ENCODE measurements around the gene HARS2.
"Not testable (repeated sequence)": the region's sequence is repeated elsewhere in the genome, so short reads cannot be mapped to it uniquely, and the experiment has no call there.

Gene HARS2

DNA sequence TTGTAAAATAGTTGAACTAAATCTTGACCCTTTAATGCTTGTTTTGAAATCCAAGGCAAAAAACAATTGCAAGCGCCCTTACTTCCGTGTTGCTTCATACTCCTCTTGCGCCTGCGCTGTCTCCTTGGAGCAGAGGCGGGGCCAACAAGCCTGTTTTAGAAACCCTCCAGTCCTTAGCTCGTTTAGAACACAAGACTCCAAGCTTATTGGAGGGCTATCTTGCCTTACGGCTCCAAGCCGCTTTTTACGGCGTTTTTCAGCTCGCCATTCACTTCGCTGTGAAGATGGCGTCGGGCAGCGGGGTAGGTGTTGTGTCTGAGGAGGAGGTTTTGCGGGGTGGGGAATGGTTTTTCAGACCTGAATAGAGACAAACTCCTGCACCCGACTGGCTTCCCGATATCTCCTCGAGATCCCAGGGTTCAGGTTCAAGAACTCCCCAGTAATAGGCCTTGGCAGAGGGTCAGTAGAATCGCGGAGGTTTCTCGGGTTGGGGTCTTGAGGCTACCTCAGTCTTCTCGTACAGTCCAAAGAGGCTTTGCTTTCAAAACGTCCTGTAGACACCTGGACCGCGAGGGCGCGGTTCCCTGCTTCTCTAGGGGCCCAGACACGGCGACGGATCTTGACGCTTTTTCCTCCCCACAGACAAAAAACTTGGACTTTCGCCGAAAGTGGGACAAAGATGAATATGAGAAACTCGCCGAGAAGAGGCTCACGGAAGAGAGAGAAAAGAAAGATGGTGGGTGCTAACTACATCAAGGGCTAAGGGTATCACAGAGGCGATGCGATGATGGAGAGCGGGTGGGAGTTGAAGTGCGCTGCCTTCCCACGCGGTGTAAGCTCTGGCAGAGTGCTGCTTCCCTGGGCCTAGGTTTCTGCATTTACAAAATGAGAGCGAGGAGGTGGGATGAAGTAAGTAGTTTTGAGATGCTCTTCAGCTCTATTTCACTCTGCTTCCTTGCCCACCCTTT is 9.2 kb downstream of the HARS2 start, which contains the start of gene ZMAT2:
TSS of gene ZMAT2 (plus strand) at position 271 of the 968 bp plus-strand sequence. CDS start at position 285, 14 bp downstream.
- no peak within 1 kb of the TSS for H2AFZ ChIP-seq (ENCODE audit: low read length)

DNA sequence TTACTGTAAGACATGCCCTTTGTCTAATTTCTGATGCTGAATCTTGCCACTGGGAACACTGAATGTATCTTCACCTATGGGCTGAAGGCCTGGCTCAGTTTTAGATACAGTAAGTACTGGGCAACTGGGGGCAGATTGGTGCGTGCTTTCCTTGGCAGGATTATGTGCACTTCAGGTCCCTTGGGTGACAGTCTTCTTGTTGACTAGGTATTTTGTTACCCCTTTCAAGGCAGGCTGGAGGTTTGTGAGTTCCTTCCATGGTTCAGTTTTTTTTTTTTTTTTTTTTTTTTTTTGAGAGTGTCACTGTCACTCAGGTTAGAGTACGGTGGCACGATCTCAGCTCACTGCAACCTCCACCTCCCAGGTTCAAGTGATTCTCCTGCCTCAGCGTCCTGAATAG is 16.6 kb downstream of the HARS2 start:
- H4K20me1 ChIP-seq (ENCODE audit: insufficient read depth, low read length): no peaks in the 10 kb centered on the region
- TF ChIP-seq CTCF (IDR thresholded peaks at IDR 0.05; ENCODE audit: low read length) (no peak), EZH2 (IDR thresholded peaks at IDR 0.05; ENCODE audit: borderline replicate concordance, low read length) (no peak)
- H3K9ac ChIP-seq (ENCODE audit: low read length): no peak overlapping the region
- no peak overlapping the region for H2AFZ ChIP-seq (ENCODE audit: low read length)
- no peaks in the 10 kb centered on the region for H3K27me3 ChIP-seq (ENCODE audit: insufficient read depth, low read length)
- H3K4me2 ChIP-seq (ENCODE audit: low read length): no peak overlapping the region
- no peaks in the 10 kb centered on the region for H3K79me2 ChIP-seq (ENCODE audit: insufficient read depth, low read length)
- peaks cover 13% of the 10 kb centered on the region for H3K4me1 ChIP-seq (ENCODE audit: insufficient read depth, low read length, severe bottlenecking)
- H3K9me3 ChIP-seq (ENCODE audit: low read length): no peaks in the 10 kb centered on the region
- H3K9me2 ChIP-seq (ENCODE audit: low read depth, low read length): no peaks in the 10 kb centered on the region
- no peak overlapping the region for H3K27ac ChIP-seq (ENCODE audit: low read depth, low read length, poor library complexity, severe bottlenecking)
- no peaks in the 10 kb centered on the region for H3F3A ChIP-seq (ENCODE audit: insufficient read depth, low read length)
- peaks cover 46% of the 10 kb centered on the region for H3K36me3 ChIP-seq (ENCODE audit: insufficient read depth, low read length)
- no peak overlapping the region for H3K4me3 ChIP-seq (ENCODE audit: low read depth, low read length, poor library complexity, severe bottlenecking)

More for the DNA sequence above, 9.2 kb downstream of the HARS2 start, which contains the start of gene ZMAT2:
- no peaks in the 10 kb centered on the region for H3F3A ChIP-seq (ENCODE audit: insufficient read depth, low read length)
- H3K4me3 ChIP-seq (ENCODE audit: low read depth, low read length, poor library complexity, severe bottlenecking): peak within 1 kb of the TSS; percentile 82
- no peaks in the 10 kb centered on the region for H4K20me1 ChIP-seq (ENCODE audit: insufficient read depth, low read length)
- H3K79me2 ChIP-seq (ENCODE audit: insufficient read depth, low read length): peaks cover 6% of the 10 kb centered on the region; the same call in 1 of the 2 replicates
- no peak for TF ChIP-seq EZH2 (IDR thresholded peaks at IDR 0.05; ENCODE audit: borderline replicate concordance, low read length)
- H3K4me2 ChIP-seq (ENCODE audit: low read length): peak within 1 kb of the TSS; percentile 89
- H3K9ac ChIP-seq (ENCODE audit: low read length): peak within 1 kb of the TSS; percentile 73
- H3K36me3 ChIP-seq (ENCODE audit: insufficient read depth, low read length): peaks cover 93% of the 10 kb centered on the region
- H3K27ac ChIP-seq (ENCODE audit: low read depth, low read length, poor library complexity, severe bottlenecking): no peak within 1 kb of the TSS
- no peaks in the 10 kb centered on the region for H3K27me3 ChIP-seq (ENCODE audit: insufficient read depth, low read length)
- no peaks in the 10 kb centered on the region for H3K9me2 ChIP-seq (ENCODE audit: low read depth, low read length)
- H3K9me3 ChIP-seq (ENCODE audit: low read length): no peaks in the 10 kb centered on the region
- peaks cover 17% of the 10 kb centered on the region for H3K4me1 ChIP-seq (ENCODE audit: insufficient read depth, low read length, severe bottlenecking)

DNA sequence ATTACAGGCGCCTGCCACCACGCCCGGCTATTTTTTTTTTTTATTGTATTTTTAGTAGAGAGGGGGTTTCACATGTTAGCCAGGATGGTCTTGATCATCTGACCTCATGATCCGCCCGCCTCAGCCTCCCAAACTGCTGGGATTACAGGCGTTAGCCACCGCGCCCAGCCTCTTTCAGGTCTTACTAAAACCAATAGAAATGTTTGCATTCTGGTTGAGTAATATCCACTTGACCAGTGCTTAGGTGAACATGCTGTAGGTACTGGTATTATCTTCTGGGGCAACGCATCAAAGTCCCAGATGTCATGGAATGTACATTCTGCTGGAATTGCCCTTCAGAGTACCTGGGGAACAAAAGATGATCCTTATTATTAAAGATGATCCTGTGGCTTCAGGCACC is 17.5 kb downstream of the HARS2 start:
- H3K9ac ChIP-seq (ENCODE audit: low read length); H3K4me3 ChIP-seq (ENCODE audit: low read depth, low read length, poor library complexity, severe bottlenecking); H3K27me3 ChIP-seq (ENCODE audit: insufficient read depth, low read length); H3K9me2 ChIP-seq (ENCODE audit: low read depth, low read length); H3K9me3 ChIP-seq (ENCODE audit: low read length); H4K20me1 ChIP-seq (ENCODE audit: insufficient read depth, low read length); H3K4me2 ChIP-seq (ENCODE audit: low read length); H3F3A ChIP-seq (ENCODE audit: insufficient read depth, low read length); H3K27ac ChIP-seq (ENCODE audit: low read depth, low read length, poor library complexity, severe bottlenecking); H3K79me2 ChIP-seq (ENCODE audit: insufficient read depth, low read length); H2AFZ ChIP-seq (ENCODE audit: low read length): not testable (repeated sequence)
- H3K4me1 ChIP-seq (ENCODE audit: insufficient read depth, low read length, severe bottlenecking): peaks cover 13% of the 10 kb centered on the region
- H3K36me3 ChIP-seq (ENCODE audit: insufficient read depth, low read length): peaks cover 38% of the 10 kb centered on the region

GRCh38 chr5:140710899-140711552 is 19.8 kb downstream of the HARS2 start:
- Histone ChIP-seq H3K4me1 (ENCODE audit: insufficient read depth, low read length, severe bottlenecking) (peaks cover 13% of the 10 kb centered on the region), H3K27me3 (ENCODE audit: insufficient read depth, low read length) (no peaks in the 10 kb centered on the region), H2AFZ (ENCODE audit: low read length) (peak overlapping the region; percentile 100), H4K20me1 (ENCODE audit: insufficient read depth, low read length) (no peaks in the 10 kb centered on the region), H3K36me3 (ENCODE audit: insufficient read depth, low read length) (peaks cover 17% of the 10 kb centered on the region), H3K4me3 (ENCODE audit: low read depth, low read length, poor library complexity, severe bottlenecking) (peak overlapping the region; percentile 69), H3F3A (ENCODE audit: insufficient read depth, low read length) (no peaks in the 10 kb centered on the region), H3K4me2 (ENCODE audit: low read length) (peak overlapping the region; percentile 96), H3K79me2 (ENCODE audit: insufficient read depth, low read length) (no peaks in the 10 kb centered on the region), H3K9ac (ENCODE audit: low read length) (peak overlapping the region; percentile 73), H3K9me3 (ENCODE audit: low read length) (no peaks in the 10 kb centered on the region), H3K27ac (ENCODE audit: low read depth, low read length, poor library complexity, severe bottlenecking) (no peak overlapping the region), H3K9me2 (ENCODE audit: low read depth, low read length) (no peaks in the 10 kb centered on the region)
- TF ChIP-seq CTCF (IDR thresholded peaks at IDR 0.05; ENCODE audit: low read length): no peak
- no peak for TF ChIP-seq EZH2 (IDR thresholded peaks at IDR 0.05; ENCODE audit: borderline replicate concordance, low read length)

All from OCI-LY1 (cell line).